ENCODE measurements around the gene HSCB. TPM values are rescaled to one million over a fixed set of nuclear protein-coding genes. Genes with fewer than 3 reads are reported as not detected.

The HSCB gene, protein sequence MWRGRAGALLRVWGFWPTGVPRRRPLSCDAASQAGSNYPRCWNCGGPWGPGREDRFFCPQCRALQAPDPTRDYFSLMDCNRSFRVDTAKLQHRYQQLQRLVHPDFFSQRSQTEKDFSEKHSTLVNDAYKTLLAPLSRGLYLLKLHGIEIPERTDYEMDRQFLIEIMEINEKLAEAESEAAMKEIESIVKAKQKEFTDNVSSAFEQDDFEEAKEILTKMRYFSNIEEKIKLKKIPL
- 5.3 TPM for total RNA-seq

DNA sequence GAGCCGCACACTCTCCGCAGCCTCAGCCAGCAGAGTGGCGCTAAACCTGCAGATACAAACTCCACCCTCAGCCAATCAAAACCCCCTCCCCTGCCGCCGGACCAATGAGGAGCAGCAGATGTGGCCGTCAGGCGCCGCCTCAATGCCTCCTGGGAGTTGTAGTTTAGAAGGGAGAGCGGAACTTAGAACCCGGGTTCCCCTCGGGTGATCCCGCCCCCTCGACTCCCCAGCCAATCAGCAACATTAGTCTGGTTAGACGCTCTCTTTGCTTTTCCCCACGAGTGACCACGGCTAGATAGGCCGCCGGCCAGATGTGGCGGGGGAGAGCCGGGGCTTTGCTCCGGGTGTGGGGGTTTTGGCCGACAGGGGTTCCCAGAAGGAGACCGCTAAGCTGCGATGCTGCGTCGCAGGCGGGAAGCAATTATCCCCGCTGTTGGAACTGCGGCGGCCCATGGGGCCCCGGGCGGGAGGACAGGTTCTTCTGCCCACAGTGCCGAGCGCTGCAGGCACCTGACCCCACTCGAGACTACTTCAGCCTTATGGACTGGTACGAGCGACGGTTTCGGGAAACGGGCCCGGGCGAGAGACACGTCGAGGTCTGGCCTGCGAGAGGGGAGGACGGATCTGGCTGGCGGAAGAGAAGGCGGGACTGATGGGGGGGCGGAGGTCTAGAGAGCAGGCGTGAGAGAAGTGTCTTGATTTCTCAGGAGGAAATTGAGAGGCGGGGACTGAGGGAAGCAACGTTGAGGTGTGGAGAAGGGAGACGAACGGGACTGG lies at the start of gene HSCB, which contains the start of gene CHEK2:
HSCB (plus strand) TSS at position 255 of the 777 bp plus-strand sequence; CDS start at position 312, 57 bp downstream.
CHEK2 (minus strand) TSS at position 36 of the 777 bp plus-strand sequence. CDS start 7,099 bp downstream, outside the sequence.

DNA sequence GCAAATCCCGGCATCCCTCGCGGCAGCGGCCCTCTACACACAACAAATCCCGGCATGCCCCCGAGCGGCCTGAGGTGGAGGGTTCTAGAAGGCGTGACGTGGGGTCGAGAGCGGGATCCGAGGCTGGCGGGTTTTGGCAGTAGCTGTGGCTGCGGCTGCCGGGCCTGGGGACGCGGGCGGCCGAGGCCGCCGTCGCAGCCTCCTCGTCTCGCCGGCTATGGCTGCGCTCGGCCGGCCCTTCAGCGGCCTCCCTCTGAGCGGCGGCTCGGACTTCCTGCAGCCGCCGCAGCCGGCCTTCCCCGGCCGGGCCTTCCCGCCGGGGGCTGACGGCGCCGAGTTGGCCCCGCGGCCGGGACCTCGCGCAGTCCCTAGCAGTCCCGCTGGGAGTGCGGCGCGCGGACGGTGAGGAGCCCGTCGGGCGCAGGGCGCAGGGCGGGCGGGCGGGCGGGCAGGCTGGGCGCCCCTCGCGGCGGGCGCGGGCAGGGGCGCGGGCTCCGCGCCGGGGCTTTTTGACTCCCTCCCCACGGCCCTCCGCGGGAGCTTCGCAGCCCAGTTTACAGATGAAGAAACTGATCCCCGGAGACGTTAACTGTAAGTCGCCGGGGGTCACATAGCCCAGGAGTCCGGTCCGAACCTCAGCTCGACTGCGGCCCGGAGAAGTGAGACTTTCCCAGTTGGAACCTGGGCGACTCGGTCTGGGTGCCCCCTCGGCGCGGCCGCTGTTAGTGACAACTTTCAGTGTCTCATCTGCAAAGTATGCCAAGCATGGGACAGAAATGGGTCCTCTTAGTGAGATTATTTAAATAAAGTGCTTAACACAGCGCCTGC lies 31.0 kb downstream of the HSCB start, which contains the start of gene CCDC117:
CCDC117 (plus strand) TSS at position 63 of the 828 bp plus-strand sequence; CDS start at position 218, 155 bp downstream.

DNA sequence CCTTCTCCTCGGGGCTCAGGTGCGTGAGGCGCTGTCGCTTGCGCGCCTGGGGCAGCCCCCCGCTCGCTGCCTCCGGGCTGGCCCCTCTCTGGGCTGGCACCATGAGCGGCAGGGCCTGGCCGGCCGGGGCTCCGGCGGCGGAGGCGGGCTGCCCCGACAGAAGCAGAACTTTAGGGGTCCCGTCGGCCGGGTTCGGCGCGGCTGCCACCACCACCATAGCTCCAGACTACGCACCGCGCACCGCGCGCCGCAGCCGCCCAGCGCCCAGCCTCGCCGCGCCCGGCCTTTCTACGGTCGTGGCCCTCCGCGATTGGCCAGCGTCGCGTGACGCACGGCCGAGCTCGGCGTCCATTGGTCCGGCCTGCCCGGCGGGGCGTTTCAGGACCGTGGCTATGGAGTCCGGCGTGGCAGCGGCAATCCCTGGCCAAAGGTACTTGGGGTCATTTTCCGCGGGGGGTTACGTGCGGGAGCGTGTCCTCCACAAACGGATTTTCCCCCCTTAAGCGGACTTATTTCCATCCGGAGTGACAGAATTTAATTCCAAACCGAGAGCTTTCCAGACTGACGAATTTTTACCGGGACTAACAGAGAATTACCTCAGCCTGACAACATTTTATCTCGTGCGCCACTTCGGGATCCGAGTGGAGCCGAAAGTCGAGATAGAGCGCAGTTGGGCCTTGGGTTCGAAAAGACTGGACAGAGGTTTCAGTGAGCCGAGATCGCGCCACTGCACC lies 58.6 kb downstream of the HSCB start, which contains the start of gene XBP1:
XBP1 (minus strand) TSS at position 262 of the 734 bp plus-strand sequence.

Other genes with a start within 250 kb of the HSCB start
- 243 TPM for gene TTC28, start 62.2 kb upstream of the HSCB start, total RNA-seq
- gene CHEK2, start 219 bp upstream of the HSCB start, total RNA-seq = 4.4 TPM
- gene CCDC117, start 30.7 kb downstream of the HSCB start, total RNA-seq = 20.3 TPM
- 27.2 TPM for gene XBP1, start 58.5 kb downstream of the HSCB start, total RNA-seq
- gene ZNRF3, start 141.5 kb downstream of the HSCB start, total RNA-seq = 9.1 TPM